Eye (tissue), 1 donor: ENCODE results near the gene POU2AF1.
"Not testable (repeated sequence)": the region's sequence is repeated elsewhere in the genome, so short reads cannot be mapped to it uniquely, and the experiment has no call there.

ENCODE experiments used
- DNase-seq: peaks from one replicate; pipeline ENCODE4 v3.0.0-alpha.2; 2015

The POU2AF1 gene

DNA sequence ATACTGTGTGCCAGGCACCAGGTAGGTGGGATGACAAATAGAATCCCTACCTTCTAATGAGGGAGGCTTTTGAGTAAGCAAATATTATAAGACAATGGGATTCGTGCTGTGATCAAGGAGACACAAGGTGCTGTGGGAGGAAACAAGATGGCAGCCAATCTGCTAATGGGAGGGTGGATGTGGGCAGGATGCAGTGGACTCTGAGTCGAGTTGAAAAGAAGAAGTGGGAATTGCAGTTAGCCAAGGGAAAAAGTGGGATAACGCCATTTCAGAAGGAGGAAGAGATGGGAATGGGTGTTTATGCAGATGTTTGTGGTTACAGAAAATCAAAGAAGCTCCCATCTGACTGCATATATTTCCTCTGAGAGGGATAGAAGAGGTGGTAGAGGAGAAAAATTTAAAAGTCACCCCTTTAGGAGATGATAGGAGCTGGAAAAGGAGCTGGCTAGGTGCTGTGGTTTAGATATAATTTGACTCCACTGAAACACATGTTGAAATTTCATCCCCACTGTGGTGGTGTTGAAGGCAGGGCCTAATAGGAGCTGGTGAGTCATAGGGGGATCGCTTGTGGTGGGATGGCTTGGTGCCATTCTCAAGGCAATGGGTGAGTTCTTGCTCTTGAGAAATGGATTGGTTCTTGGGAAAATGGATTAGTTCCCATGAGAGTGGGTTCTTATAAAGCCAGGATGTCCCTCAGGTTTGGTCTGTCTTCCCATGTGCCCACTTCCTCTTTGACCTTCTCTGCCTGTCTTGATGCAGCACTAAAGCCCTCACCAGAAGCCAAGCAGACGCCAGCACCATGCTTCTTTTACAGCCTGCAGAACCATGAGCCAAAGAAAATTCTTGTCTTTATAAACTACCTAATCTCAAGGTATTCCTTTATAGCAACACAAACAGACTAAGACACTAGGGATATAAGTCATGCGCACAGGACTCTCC, 30.0 kb upstream of the POU2AF1 start:
- no peak for DNase-seq

DNA sequence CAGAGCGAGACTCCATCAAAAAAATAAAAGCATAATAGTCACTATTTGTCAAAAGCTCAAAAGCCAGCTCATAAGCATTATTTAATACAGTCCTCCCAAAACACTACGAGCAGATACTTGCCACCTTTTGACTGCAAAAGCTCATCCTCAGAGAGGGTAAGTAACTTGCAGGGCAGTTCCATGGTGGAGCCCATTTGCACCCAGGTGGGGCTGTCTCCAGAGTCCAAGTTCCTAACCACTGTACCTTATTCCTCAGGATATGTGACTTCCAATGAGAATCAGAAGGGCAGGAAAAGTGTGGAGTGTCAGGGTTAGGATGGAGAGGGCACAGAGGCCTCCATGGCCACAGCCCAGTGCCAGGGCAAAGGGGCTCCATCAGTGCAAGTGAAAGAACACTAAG, 28.6 kb upstream of the POU2AF1 start:
- DNase-seq: no peak

DNA sequence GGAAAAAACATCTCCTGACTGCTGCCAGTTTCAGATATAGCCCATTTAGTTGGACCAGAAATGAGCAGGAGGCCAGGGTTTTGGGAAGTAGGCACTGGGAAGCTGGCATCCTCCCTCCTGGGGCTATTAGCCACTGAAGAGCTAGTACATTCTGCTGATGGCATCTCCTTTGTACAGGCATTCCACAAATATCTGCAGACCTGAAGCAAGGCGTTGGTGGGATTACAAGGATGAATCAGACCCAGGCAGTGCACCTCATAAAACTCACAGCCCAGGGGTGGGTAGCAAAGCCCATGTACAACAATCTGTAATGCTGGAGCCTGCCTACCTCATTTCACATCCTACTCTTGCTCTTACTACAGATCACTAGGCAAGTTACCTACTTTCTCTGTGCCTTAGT, 27.5 kb upstream of the POU2AF1 start:
- no peak for DNase-seq

DNA sequence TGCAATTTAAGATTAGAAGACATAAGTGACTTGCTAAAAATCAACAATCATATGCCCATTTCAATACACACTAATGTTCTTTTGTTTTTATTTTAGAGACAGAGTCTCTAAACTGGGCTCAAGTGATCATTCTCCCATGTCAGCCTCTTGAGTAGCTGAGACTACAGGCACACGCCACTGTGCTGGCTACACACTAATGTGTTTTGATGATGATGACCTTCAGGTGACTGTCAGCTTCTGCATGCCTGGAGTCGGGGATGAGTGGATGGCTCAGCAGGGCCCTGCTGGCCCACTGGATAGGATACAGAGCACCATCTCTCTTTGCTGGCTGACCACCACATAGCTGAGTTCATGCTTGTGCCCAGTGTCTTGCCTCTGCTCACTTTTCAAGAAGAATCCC, 27.0 kb upstream of the POU2AF1 start:
- DNase-seq: peak; percentile 36

GRCh38 chr11:111405551-111405950, 26.5 kb upstream of the POU2AF1 start:
- no peak for DNase-seq

DNA sequence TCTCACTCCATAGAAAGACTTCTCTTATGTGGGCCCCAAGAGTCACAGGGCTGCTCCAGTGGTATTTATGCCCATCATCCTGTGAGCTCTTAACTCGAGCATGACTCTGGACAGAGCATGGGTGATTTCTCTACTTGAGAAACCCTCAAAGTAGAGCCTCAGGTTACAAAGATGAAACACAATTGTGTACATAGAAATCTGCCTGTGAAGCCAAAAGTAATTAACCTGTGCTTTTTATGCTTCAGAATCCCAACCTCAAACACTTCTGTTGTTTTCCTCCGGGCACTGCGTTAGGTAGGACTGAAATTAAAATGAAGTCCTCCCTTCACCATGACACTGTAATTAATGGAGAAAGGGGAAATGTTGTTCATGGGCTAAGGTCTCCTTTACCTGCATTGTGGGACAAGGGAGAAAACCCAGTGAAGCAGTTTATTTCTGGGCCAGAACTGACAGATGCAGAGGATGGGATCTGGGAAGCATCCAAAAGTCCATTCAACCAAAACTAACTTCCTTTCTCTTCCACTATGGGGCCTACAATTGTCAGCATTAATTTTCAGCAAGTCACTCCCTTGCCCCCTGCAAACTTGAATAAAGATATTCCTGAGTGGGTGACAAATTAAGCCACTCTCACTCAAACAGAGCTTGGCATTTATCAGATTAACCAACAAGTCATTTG, 24.1 kb upstream of the POU2AF1 start:
- no peak for DNase-seq

GRCh38 chr11:111402411-111402810, 23.3 kb upstream of the POU2AF1 start:
- no peak for DNase-seq

- not testable (repeated sequence) for DNase-seq
Observed at GRCh38 chr11:111401957-111402356, 22.9 kb upstream of the POU2AF1 start.

DNA sequence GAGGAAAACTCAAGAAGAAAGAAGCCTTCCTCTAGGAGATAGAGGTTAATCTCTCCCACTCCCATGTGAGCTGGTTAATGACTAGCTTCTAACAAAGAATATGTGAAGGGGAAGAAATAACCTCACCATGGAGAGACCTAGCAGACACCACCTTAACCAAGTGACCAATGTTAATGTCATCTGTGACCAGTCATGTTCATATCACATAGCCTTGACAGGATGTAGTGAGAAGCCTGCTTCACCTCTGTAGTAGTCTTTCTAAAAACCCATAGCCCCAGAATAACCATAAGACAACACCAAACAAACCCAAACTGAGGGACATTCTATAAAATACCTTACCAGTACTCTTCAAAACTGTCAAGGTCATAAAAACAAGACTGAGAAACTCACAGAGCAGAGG, 21.5 kb upstream of the POU2AF1 start:
- DNase-seq: no peak

- no peak for DNase-seq
Observed at GRCh38 chr11:111399187-111400031, 20.3 kb upstream of the POU2AF1 start.

DNA sequence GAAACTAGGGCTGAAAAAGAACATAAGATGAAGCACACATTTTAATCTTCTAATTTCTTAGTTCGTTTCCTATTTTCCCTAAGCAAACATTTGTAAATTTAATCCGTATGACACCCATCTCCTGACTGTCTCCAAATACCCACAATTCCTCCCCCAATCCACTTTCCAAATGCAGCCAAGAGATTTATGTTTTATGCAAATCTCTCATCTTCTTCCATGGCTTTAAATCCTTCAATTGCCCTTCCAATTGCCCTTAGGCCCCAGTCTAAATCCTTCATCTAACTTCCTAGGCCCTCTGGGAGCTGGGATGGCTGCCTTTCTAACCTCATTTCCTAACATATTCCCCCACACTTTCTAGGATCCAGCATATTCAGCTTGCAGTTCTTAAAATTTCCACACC, 18.0 kb upstream of the POU2AF1 start:
- no peak for DNase-seq

- DNase-seq: no peak
Observed at GRCh38 chr11:111395749-111396148, 16.7 kb upstream of the POU2AF1 start.

DNA sequence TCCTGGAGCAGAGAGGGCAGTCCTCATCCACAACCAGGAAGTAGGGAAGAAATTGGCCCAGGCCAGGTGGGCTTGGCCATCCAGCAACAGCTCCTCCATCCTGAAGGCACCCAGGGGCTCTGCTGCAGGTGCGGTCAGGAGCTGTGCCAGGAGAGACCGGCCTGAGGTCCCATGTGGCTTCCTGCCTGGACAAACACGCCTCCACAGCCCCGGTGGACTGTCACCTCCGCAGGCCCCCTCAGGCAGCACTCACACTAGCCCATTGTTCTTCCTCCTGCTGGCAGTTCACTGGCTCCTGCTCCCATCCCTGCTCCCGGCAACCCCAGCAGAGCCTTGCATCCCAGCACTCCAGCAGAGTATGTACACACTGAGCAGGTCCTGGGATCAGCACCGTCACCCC, 16.0 kb upstream of the POU2AF1 start:
- DNase-seq: no peak

DNA sequence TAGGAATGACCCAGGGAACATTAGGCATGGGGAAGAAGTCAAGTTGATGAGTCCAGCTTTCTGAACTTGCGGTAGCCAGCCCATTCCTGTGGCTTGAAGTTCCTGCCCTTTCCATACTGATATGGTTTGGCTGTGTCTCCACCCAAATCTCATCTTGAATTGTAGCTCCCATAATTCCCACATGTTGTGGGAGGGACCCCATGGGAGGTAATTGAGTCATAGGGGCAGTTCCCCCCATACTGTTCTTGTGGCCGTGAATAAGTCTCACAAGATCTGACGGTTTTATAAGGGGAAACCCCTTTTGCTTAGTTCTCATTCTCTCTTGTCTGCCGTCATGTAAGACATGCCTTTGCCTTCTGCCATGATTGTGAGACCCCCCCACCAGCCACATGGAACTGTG, 15.1 kb upstream of the POU2AF1 start:
- not testable (repeated sequence) for DNase-seq

DNA sequence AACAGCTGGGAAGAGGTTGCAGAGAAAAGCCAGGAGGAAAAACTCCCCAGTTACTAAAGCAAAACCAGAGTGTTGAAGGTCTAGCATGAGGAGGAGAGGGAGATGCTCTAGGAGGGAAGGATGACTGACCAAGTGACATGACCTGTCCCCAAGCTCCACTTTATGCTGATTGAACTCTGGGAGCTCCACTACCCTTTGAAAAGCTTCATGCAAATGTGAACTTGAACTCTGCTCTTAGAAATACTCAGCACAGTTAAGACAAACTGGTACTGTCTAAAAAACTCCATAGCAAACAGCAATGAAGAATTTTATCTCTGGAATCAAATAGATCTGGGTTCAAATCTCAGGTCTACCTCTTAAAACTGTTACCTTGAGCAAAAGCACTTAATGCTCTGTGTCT, 14.5 kb upstream of the POU2AF1 start:
- no peak for DNase-seq

GRCh38 chr11:111393096-111393495, 14.0 kb upstream of the POU2AF1 start:
- no peak for DNase-seq

DNA sequence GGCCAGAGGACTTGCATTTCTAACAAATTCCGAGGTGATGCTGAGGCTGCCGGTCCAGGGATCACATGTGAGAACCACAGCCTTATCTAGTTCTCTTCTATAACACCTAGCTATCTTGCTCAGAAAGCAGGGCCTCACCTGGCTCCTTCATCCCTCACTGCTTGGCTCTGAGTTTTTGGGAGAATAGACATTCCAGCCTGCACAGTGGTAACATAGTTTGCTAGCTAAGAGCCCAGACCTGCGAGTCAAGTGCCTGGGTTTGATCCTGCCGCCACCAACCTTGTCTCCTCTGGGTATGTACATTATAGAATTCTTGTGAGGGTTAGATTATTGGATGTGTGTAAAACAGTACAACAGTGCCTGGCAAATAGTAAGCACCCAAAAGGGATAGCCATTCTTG, 13.5 kb upstream of the POU2AF1 start:
- no peak for DNase-seq

DNA sequence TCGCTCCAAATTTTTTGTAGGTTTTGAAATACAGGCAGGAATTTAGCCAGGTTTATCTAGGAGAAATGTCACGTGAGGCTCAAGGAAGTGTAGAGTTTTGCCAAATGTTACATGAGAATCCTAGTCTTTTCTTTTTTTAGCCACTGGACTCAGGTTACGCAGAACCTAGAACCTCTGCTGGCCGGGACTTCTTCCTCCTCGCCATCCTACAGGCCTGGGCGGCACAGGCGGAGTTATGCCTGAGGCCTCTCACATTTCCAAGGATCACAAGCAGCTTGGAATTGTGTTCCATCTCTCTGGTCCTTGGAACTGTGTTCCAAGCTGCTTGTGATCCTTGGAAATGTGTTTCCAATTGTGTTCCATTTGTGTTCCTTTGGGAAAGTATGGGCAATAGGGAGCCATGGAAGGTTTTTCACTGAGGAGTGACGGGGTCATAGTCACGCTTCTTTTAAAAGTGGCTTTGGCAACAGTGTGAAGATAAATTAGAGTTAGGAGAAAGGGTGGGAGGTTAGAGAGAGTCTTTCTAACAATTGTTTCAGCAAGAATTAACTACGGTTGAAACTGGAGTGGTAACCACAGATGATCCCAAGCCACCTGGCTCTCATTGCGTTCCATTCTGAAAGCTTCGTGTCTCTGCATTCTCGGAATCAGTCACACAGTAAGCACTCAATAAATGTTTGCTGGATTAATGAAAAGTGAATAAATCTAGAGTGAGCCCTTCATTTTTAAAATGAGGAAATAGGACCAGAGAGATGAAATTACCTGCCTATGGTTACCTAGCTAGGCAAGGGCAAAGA, 12.5 kb upstream of the POU2AF1 start:
- no peak for DNase-seq

DNA sequence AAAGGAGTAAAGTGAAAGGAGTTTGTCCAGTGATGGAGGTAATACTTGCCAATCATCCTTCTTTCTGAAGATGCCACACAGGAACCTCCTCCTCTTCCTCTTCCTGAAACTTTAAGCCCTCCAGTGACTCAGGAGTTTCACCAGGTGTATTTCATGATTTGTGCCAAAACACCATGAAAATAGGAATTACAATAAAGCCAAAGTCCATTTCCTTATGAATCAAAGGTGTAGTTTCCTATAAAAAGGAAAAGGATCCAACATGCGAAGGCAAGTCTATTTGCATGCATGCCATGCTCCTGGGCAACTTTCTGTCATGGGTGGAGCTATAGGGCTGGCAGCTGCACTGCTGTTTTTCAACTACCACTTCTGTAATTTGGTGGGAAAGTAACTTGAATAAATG, 9.8 kb upstream of the POU2AF1 start:
- no peak for DNase-seq

DNA sequence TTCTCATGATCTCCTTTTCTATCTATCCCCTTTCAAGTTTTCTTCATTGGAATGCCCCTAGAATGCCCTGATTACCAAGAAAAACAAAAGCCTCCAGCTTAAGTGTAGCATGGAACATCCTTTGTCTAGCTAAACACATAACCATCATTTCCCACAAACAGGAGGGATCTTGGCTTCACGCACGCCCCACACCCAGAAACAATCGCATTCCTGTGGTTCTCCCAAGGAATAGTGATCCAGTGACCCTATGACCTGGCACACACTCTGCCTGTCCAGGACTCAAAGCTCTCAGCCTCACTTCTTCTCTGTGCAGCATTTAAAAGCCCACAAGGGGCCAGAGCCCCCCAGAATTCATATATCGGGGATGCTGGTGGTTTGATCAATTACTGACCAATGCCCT, 9.3 kb upstream of the POU2AF1 start:
- no peak for DNase-seq

GRCh38 chr11:111387363-111387762, 8.3 kb upstream of the POU2AF1 start:
- no peak for DNase-seq

DNA sequence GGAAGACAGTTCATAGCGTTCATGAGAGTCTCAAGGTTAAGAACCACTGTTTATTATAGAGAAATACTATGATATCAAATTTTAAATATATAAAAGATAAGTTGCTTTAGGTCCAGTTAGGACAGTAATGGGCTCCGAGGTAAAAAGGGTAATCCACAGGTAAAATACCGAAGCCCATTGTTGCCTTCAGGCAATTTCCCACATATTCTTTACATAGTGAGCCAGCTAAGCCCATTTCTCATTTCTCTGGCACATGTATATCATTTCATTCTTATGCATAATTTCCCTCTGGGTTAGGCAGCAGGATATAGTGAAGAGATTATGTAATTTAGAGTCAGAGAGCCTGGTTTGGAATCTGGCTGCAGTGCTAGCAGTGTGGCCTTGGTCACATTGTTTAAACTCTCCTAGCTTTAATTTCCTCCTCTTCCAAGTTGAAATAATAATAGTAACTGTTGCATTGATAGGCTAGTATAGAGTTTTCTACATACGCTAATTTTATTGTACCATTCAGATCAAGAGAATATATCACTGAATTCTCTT, 7.6 kb upstream of the POU2AF1 start:
- no peak for DNase-seq
